Heart right ventricle (tissue), 16 donors: ENCODE measurements around the gene GPD1L. TPM values are rescaled to one million over a fixed set of nuclear protein-coding genes. Genes with fewer than 3 reads are reported as not detected.

Source experiments
- ATAC-seq, 8 donors: fragments of 200-7000 bp; cut with Tn5 transposase; one replicate each; pipeline ENCODE4 v1.9.1; 2020; ENCODE audit warnings: mild to moderate bottlenecking in 8 of 8, moderate library complexity in 8 of 8, moderate number of reproducible peaks in 1 of 8
- DNase-seq, 2 donors: peaks; one replicate each; pipeline ENCODE4 v3.0.0-alpha.2; 2020
- H3K27ac ChIP-seq, 10 donors: fragments of 200-600 bp; sonication (generic) in 2 of 10; one replicate each; pipeline versions ENCODE4 v1.5.0 to v1.8.0; 2020 to 2022; ENCODE audit warnings: mild to moderate bottlenecking in 3 of 10
- H3K27me3 ChIP-seq, 7 donors: fragments of 200-600 bp; one replicate each; pipeline ENCODE4 v1.8.0; 2021 to 2022; ENCODE audit warnings: mild to moderate bottlenecking in 2 of 7
- H3K36me3 ChIP-seq, 9 donors: fragments of 200-600 bp; sonication (generic) in 1 of 9; one replicate each; pipeline versions ENCODE4 v1.5.0 to v1.8.0; 2020 to 2022; ENCODE audit warnings: mild to moderate bottlenecking in 2 of 9
- H3K4me1 ChIP-seq, 9 donors: fragments of 200-600 bp; sonication (generic) in 1 of 9; one replicate each; pipeline versions ENCODE4 v1.5.0 to v1.8.0; 2020 to 2022; ENCODE audit warnings: mild to moderate bottlenecking in 4 of 9
- H3K4me3 ChIP-seq, 10 donors: fragments of 200-600 bp; sonication (generic) in 2 of 10; one replicate each; pipeline versions ENCODE4 v1.5.0 to v1.8.0; 2020 to 2022; ENCODE audit warnings: mild to moderate bottlenecking in 7 of 10, moderate library complexity in 2 of 10
- H3K9me3 ChIP-seq, 11 donors: fragments of 200-600 bp in 10 of 11; sonication (generic) in 2 of 11; one replicate each; pipeline versions ENCODE4 v1.5.0 to v1.8.0; 2013 to 2022; ENCODE audit warnings: mild to moderate bottlenecking in 2 of 11, control low read depth in 1 of 11, moderate library complexity in 1 of 11
- WGBS, 2 donors: extraction: QIAGEN DNeasy Blood & Tissue Kit; methylation state at CpG; one replicate each; pipeline ENCODE4 v1.1.7; 2013; ENCODE audit warnings: inconsistent platforms in 1 of 2; 5-methylcytosine and 5-hydroxymethylcytosine counted together
- intact Hi-C, 10 donors: fragments of 100-400 bp; cut with DNase I; formaldehyde crosslinking; loops; one replicate each; pipeline versions ENCODE4 v1.11.1 to v1.14.2; 2022
- polyA plus RNA-seq, 2 donors: library from polyadenylated mRNA; stranded (reverse); fragments of 200-250 nt; gene quantifications; one replicate each; pipeline ENCODE4 v1.2.3, GENCODE V29; 2013
- total RNA-seq, 10 donors: library from RNA; stranded (reverse); fragmentation: NEBNext Ultra II Directional in 3 of 10; extraction: Animal tissue kit (Norgen Biotek cat#: 25700) in 3 of 10; gene quantifications; one replicate each; pipeline versions ENCODE4 v1.2.1 to v1.2.4, GENCODE V29; 2021 to 2023
- TF ChIP-seq, protein P1 (sequence below), 9 donors: fragments of 200-600 bp; sonication (generic) in 2 of 9; IDR thresholded peaks; one replicate each; pipeline versions ENCODE4 v1.5.0 to v1.8.0; 2021 to 2022; ENCODE audit warnings: antibody characterized with exemption in 9 of 9, mild to moderate bottlenecking in 5 of 9, moderate library complexity in 1 of 9
- donor health status: Arrhythmogenic right ventricular cardiomyopathy.
- donor health status: ischemic (EF 13 %, LVEDD 7.1; RV severe dilation, severe dysfunction).
- donor health status: healthy with polysubstance abuse.
- donor health status: DM: no; HTN: yes; CAD: no.
- donor health status: DM: no; HTN: no; CAD: no.
- donor health status: ischemic (EF 25% LVEDD 6.9; RV normal size, moderate dysfunction).
- donor health status: ischemic (EF 25% LVEDD 5.7; RV mildly dilated, moderate dysfunction).
- donor health status: healthy.
- donor health status: DM: yes; HTN: yes; CAD: no.
- donor health status: Ischemic cardiomyopathy.
- donor health status: ischemic (EF 35%, LVEDD 5.7; RV mildly dilated, moderate dysfunction).
- donor health status: nonischemic (EF 11% LVEDD 7.7; RV severe dilation, severe dysfunction).
- donor health status: DM: yes; HTN: yes; CAD: no.
- donor health status: PGD.
- donor health status: ischemic (EF 29% LVEDD 5.4; RV normal size, mild dysfunction).
- donor health status: nonischemic (EF 23%, LVEDD 6.1; RV moderate dilation, normal function).

GPD1L gene
- total and polyA plus RNA-seq, 12 donors: 71.0 to 349 (median 177) TPM

DNA sequence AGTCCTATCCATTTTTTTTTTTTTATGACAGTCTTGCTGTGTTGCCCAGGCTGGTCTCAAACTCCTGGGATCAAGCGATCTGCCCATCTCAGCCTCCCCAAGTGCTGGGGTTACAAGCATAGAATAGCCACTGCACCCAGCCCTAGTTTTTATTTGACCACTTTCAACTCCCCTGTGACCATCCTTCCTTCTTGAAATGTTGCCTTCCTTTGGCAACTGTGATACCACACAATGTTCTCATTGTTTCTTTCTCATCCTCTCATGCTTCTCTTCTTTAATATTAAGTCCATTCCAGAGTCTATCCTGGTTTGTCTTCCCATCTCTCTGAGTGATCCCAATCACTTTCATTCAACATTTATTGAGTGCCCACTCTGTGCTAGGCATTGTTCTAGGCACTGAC is 7.9 kb upstream of the GPD1L start:
- intact Hi-C loops: no loop called here
- TF ChIP-seq, protein P1, sequence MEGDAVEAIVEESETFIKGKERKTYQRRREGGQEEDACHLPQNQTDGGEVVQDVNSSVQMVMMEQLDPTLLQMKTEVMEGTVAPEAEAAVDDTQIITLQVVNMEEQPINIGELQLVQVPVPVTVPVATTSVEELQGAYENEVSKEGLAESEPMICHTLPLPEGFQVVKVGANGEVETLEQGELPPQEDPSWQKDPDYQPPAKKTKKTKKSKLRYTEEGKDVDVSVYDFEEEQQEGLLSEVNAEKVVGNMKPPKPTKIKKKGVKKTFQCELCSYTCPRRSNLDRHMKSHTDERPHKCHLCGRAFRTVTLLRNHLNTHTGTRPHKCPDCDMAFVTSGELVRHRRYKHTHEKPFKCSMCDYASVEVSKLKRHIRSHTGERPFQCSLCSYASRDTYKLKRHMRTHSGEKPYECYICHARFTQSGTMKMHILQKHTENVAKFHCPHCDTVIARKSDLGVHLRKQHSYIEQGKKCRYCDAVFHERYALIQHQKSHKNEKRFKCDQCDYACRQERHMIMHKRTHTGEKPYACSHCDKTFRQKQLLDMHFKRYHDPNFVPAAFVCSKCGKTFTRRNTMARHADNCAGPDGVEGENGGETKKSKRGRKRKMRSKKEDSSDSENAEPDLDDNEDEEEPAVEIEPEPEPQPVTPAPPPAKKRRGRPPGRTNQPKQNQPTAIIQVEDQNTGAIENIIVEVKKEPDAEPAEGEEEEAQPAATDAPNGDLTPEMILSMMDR (IDR thresholded peaks at IDR 0.05): no peak
- H3K36me3 ChIP-seq: no peaks in the 10 kb centered on the region
- H3K4me3 ChIP-seq: no peak overlapping the region
- no peaks in the 10 kb centered on the region for H3K27me3 ChIP-seq
- H3K9me3 ChIP-seq: peaks cover 0 to 33% (median 8%) of the 10 kb centered on the region in 11 donors
- H3K4me1 ChIP-seq: no peaks in the 10 kb centered on the region
- WGBS, 2 donors: 94 to 100% methylated on average over 1 of the region's 1 CpG
- no peak for ATAC-seq
- no peak overlapping the region for H3K27ac ChIP-seq
- no peak for DNase-seq

DNA sequence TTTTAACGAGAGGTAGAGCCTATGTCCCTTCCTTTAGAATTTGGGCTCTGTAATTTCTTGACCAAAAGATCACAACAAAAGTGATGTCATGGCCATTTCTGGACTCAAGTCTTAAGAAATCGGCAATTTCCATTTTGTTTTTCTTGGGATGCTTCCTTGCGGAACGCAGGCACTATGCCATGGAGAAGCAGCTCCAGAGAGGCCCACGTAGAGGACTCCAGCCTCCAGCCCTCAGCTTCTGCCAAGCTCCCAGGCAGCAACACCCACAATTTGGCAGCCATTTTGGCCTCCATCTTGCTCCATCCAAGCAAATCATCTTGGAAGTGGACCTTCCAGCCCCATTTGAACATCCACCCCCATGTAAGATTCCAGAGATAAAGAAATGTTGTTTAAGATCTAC is 6.0 kb upstream of the GPD1L start:
- H3K27ac ChIP-seq: no peak overlapping the region
- H3K36me3 ChIP-seq: no peaks in the 10 kb centered on the region
- TF ChIP-seq, protein P1 (IDR thresholded peaks at IDR 0.05): no peak
- WGBS, 2 donors: 81 to 88% methylated on average over 5 of the region's 5 CpGs
- ATAC-seq (no peak), DNase-seq (no peak)
- H3K27me3 ChIP-seq: no peaks in the 10 kb centered on the region
- peaks cover 0 to 34% (median 8%) of the 10 kb centered on the region in 11 donors for H3K9me3 ChIP-seq
- peaks cover 0 to under 1% (median 0%) of the 10 kb centered on the region in 9 donors for H3K4me1 ChIP-seq
- intact Hi-C loops: no loop called here
- H3K4me3 ChIP-seq: no peak overlapping the region

DNA sequence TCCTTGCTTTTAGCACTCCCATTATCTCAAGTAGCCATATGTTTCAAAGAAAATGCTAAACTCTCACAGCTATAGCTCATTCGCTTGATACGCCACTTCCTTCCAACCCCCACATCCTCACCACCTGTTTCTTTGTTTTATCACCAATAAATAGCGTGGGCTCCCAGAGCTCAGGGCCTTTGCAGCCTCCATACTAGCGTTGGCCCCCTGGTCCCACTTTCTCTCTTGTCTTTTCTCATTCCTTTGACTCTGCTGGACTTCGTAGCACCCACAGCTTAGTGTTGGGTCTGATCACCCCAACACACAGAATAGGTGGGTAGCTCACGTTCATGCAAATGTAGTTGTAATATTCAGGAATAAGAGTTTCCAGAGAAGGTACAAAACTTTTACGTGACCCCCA is 4.1 kb upstream of the GPD1L start:
- intact Hi-C loops: no loop called here
- DNase-seq (no peak), ATAC-seq (no peak)
- H3K27ac ChIP-seq: no peak overlapping the region
- H3K4me1 ChIP-seq: peaks cover 0 to 13% (median 6%) of the 10 kb centered on the region in 9 donors
- no peak overlapping the region for H3K4me3 ChIP-seq
- H3K27me3 ChIP-seq: no peaks in the 10 kb centered on the region
- H3K36me3 ChIP-seq: no peaks in the 10 kb centered on the region
- TF ChIP-seq, protein P1 (IDR thresholded peaks at IDR 0.05): no peak
- WGBS, 2 donors: 90 to 92% methylated on average over 7 of the region's 7 CpGs
- peaks cover 0 to 34% (median 8%) of the 10 kb centered on the region in 11 donors for H3K9me3 ChIP-seq

DNA sequence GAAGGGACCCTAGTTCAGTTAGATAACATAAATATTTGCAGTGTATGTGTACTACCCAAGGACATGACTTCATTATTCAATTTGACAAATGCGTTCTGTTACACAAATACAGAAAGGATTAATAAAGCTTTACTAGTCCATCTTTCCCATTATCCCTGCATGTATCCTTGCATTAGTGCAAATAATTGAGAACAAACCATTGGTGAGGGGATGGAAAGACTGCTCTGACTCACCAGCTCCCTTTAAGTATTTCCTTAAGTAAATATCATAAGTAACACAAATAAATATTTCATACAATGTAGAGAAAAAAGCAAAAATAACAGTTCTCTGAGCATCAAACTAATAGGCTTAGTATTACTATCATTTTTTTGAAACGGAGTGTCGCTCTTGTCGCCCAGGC is 1.9 kb upstream of the GPD1L start:
- intact Hi-C loops: no loop called here
- peaks cover 0 to 32% (median 27%) of the 10 kb centered on the region in 9 donors for H3K4me1 ChIP-seq
- H3K27me3 ChIP-seq: no peaks in the 10 kb centered on the region
- H3K4me3 ChIP-seq: no peak overlapping the region
- WGBS, 2 donors: 98% methylated on average over 4 of the region's 4 CpGs
- TF ChIP-seq, protein P1 (IDR thresholded peaks at IDR 0.05): no peak
- no peak overlapping the region for H3K27ac ChIP-seq
- H3K36me3 ChIP-seq: no peaks in the 10 kb centered on the region
- no peak for DNase-seq
- H3K9me3 ChIP-seq: peaks cover 0 to 34% (median 8%) of the 10 kb centered on the region in 11 donors
- ATAC-seq: no peak
